GM12878 (cell line): Measurements from ENCODE around the gene DCAF7. TPM values are rescaled to one million over a fixed set of nuclear protein-coding genes. Genes with fewer than 3 reads are reported as not detected.

Experiments
- ATAC-seq: fragments of 200-7000 bp; cut with Tn5 transposase; 3 replicates; pipeline ENCODE4 v1.9.1; 2020; ENCODE audit warnings: mild to moderate bottlenecking, moderate library complexity
- BruUV-seq: library from RNA; stranded (reverse); fragments of 400-500 nt; replicated peaks from 2 replicates; lab custom pipeline; 2021; lab: Mats Ljungman, UMichigan
- CTCF ChIA-PET: fragments of 300-600 bp; sonication (Branson Sonifier 250); formaldehyde crosslinking; extraction: SDS; loops from one replicate; lab custom pipeline; 2021; ENCODE audit warnings: inconsistent platforms; lab: Yijun Ruan, JAX
- POLR2A ChIA-PET: fragments of 350-600 bp; formaldehyde crosslinking; extraction: SDS; loops from one replicate; lab custom pipeline; 2021; ENCODE audit warnings: inconsistent platforms; lab: Charles Lee
- RAD21 ChIA-PET: fragments of 300-600 bp; sonication (Branson Sonifier 250); formaldehyde crosslinking; loops from one replicate; lab custom pipeline; 2023; ENCODE audit warnings: antibody characterized with exemption; ENCODE audit not compliant: unreplicated experiment; lab: Charles Lee
- SMC1A ChIA-PET: fragments of 300-600 bp; sonication (Branson Sonifier 250); formaldehyde crosslinking; loops from one replicate; lab custom pipeline; 2023; ENCODE audit not compliant: unreplicated experiment, uncharacterized antibody; lab: Charles Lee
- DNase-seq: peaks from one replicate; pipeline ENCODE4 v3.0.0-alpha.2; 2011; ENCODE audit warnings: low read depth, low spot score
- FAIRE-seq: peaks from 3 replicates; lab custom pipeline; 2011; peaks lifted over from hg19 to GRCh38; lab: Jason Lieb, UNC
- H2AFZ ChIP-seq: 2 replicates; pipeline ENCODE4 v1.6.0; 2011; ENCODE audit warnings: low read depth, low read length, control low read depth; ENCODE audit not compliant: control insufficient read depth
- H3K27ac ChIP-seq: 2 replicates; pipeline ENCODE4 v1.5.1; 2011; ENCODE audit warnings: control low read depth; ENCODE audit not compliant: control insufficient read depth, insufficient read depth
- H3K27me3 ChIP-seq, 2 experiments: replicated peaks in 1 of 2; 2 replicates each; pipeline versions ENCODE4 v1.6.0 to v1.6.1; 2011; ENCODE audit warnings: low read length in 1 of 2; ENCODE audit not compliant: control insufficient read depth in 2 of 2, insufficient read depth in 2 of 2
- H3K36me3 ChIP-seq, 2 experiments: 2 replicates each; pipeline ENCODE4 v1.5.1; 2011; ENCODE audit warnings: low read length in 1 of 2; ENCODE audit not compliant: control insufficient read depth in 2 of 2, insufficient read depth in 2 of 2
- H3K4me1 ChIP-seq: 2 replicates; pipeline ENCODE4 v1.6.1; 2011; ENCODE audit warnings: mild to moderate bottlenecking, low read length, moderate library complexity, mixed read lengths; ENCODE audit not compliant: control insufficient read depth, insufficient read depth
- H3K4me2 ChIP-seq: 2 replicates; pipeline ENCODE4 v1.6.0; 2011; ENCODE audit warnings: control low read depth; ENCODE audit not compliant: control insufficient read depth, insufficient read depth
- H3K4me3 ChIP-seq: fragments of 200-600 bp; sonication (generic); 2 replicates; pipeline ENCODE4 v1.5.1; 2016
- H3K79me2 ChIP-seq: 2 replicates; pipeline ENCODE4 v1.6.0; 2011; ENCODE audit warnings: low read length; ENCODE audit not compliant: control insufficient read depth, insufficient read depth
- H3K9ac ChIP-seq: 2 replicates; pipeline ENCODE4 v1.8.0; 2011; ENCODE audit warnings: low read length, control low read depth, mixed read lengths; ENCODE audit not compliant: control insufficient read depth, insufficient read depth
- H3K9me3 ChIP-seq: replicated peaks from 3 replicates; pipeline ENCODE4 v1.5.1; 2011; ENCODE audit warnings: mild to moderate bottlenecking, low read length; ENCODE audit not compliant: control insufficient read depth, insufficient read depth
- H4K20me1 ChIP-seq: 2 replicates; pipeline ENCODE4 v1.6.0; 2011; ENCODE audit not compliant: control insufficient read depth, insufficient read depth
- BACH1 ChIP-seq: fragments of 450-650 bp; IDR thresholded peaks from 2 replicates; pipeline ENCODE4 v1.6.1; 2017; ENCODE audit warnings: mild to moderate bottlenecking, borderline replicate concordance
- BRCA1 ChIP-seq: IDR thresholded peaks from 2 replicates; pipeline ENCODE4 v1.6.1; 2011; ENCODE audit warnings: low read depth, low read length, improper control_type of control experiment
- CBFB ChIP-seq: IDR thresholded peaks from 2 replicates; pipeline ENCODE4 v1.6.1; 2016; ENCODE audit warnings: antibody characterized with exemption, low read depth
- CEBPB ChIP-seq, 2 experiments: fragments of 150-350 bp in 1 of 2; IDR thresholded peaks; 2 replicates each; pipeline ENCODE4 v1.6.1; 2012 to 2014; ENCODE audit warnings: low read depth in 2 of 2, low read length in 2 of 2, borderline replicate concordance in 1 of 2, inconsistent platforms in 1 of 2
- CREB1 ChIP-seq: IDR thresholded peaks from 2 replicates; pipeline ENCODE4 v1.6.1; 2012; ENCODE audit warnings: low read depth, mild to moderate bottlenecking, inconsistent platforms
- FOXK2 ChIP-seq: fragments of 450-650 bp; IDR thresholded peaks from 2 replicates; pipeline ENCODE4 v1.6.1; 2017; ENCODE audit warnings: mild to moderate bottlenecking, moderate library complexity
- KDM1A ChIP-seq: fragments of 200-600 bp; sonication (generic); IDR thresholded peaks from 2 replicates; pipeline ENCODE4 v1.6.1; 2016; ENCODE audit warnings: borderline replicate concordance
- MEF2A ChIP-seq: IDR thresholded peaks from 2 replicates; pipeline ENCODE4 v1.6.1; 2011; ENCODE audit warnings: low read depth, mild to moderate bottlenecking, low read length, moderate library complexity; ENCODE audit not compliant: insufficient read depth
- PML ChIP-seq: IDR thresholded peaks from 2 replicates; pipeline ENCODE4 v1.6.1; 2012; ENCODE audit warnings: low read length, inconsistent platforms
- POLR2AphosphoS2 ChIP-seq: IDR thresholded peaks from 2 replicates; pipeline ENCODE4 v1.6.1; 2011; ENCODE audit warnings: low read depth, mild to moderate bottlenecking, low read length, improper control_type of control experiment, moderate library complexity
- RUNX3 ChIP-seq: IDR thresholded peaks from 2 replicates; pipeline ENCODE4 v1.6.1; 2012; ENCODE audit warnings: low read length, inconsistent platforms
- SKIL ChIP-seq: fragments of 450-650 bp; IDR thresholded peaks from 2 replicates; pipeline ENCODE4 v1.6.1; 2017; ENCODE audit warnings: mild to moderate bottlenecking, low read depth, inconsistent platforms; ENCODE audit not compliant: poor library complexity, severe bottlenecking
- STAT1 ChIP-seq: fragments of 450-650 bp; conservative IDR thresholded peaks from 2 replicates; pipeline ENCODE4 v1.6.1; 2014; ENCODE audit warnings: antibody characterized with exemption, mild to moderate bottlenecking
- SUZ12 ChIP-seq: fragments of 200-600 bp; sonication (generic); IDR thresholded peaks from one replicate; pipeline ENCODE4 v1.6.1; 2018; ENCODE audit warnings: antibody characterized with exemption, mild to moderate bottlenecking; ENCODE audit not compliant: unreplicated experiment
- YBX1 ChIP-seq: fragments of 450-650 bp; IDR thresholded peaks from 2 replicates; pipeline ENCODE4 v1.6.1; 2016; ENCODE audit warnings: antibody characterized with exemption
- ZNF384 ChIP-seq: IDR thresholded peaks from 2 replicates; pipeline ENCODE4 v1.6.1; 2012; ENCODE audit warnings: low read depth, mild to moderate bottlenecking, low read length, improper control_type of control experiment, borderline replicate concordance
- WGBS: methylation state at CpG from one replicate; pipeline ENCODE4 v1.1.6; 2016; ENCODE audit warnings: low lambda C conversion rate; ENCODE audit not compliant: insufficient replicate concordance, insufficient coverage; ENCODE audit errors: missing lambda C conversion rate; 5-methylcytosine and 5-hydroxymethylcytosine counted together
- in situ Hi-C: fragments of 300-500 bp; cut with MboI; formaldehyde crosslinking; loops from 9 replicates; pipeline ENCODE4 v1.14.3; 2018; ENCODE audit warnings: mixed read lengths
- intact Hi-C: fragments of 100-400 bp; cut with micrococcal nuclease; formaldehyde crosslinking; loops from one replicate; pipeline ENCODE4 v1.14.2; 2022; ENCODE audit not compliant: unreplicated experiment
- polyA plus RNA-seq, 11 experiments: library from polyadenylated mRNA; depleted of rRNA in 4 of 11; unstranded in 6 of 11; stranded (reverse) in 5 of 11; fragments of >200 nt; fragmentation: Nextera tagmentation in 4 of 11; fragmentation: Illumina TruSeq in 1 of 11; extraction: Ambion mirVana in 4 of 11; extraction: Trizol in 1 of 11; gene quantifications; 1 replicate in 1 of 11; 2 replicates in 10 of 11; pipeline versions ENCODE4 v1.2.1 to v1.2.3, GENCODE V29; 2011 to 2016; ENCODE audit warnings: inconsistent platforms in 2 of 11, missing spikeins in 2 of 11, low read depth in 1 of 11
- total RNA-seq, 4 experiments: library from RNA; depleted of rRNA in 3 of 4; stranded (reverse); fragments of >200 nt in 3 of 4; fragmentation: Illumina TruSeq in 1 of 4; extraction: Trizol in 1 of 4; gene quantifications; 2 replicates each; pipeline versions ENCODE4 v1.2.1 to v1.2.3, GENCODE V29; 2013 to 2021
- TF ChIP-seq, protein P1 (sequence below): fragments of 450-650 bp; IDR thresholded peaks from 2 replicates; pipeline ENCODE4 v1.6.1; 2016; ENCODE audit warnings: mild to moderate bottlenecking
- TF ChIP-seq, protein P2 (sequence below): fragments of 450-650 bp; formaldehyde crosslinking; IDR thresholded peaks from 2 replicates; pipeline ENCODE4 v1.4.0; 2020; ENCODE audit warnings: mild to moderate bottlenecking, moderate library complexity

The DCAF7 gene
- total and polyA plus RNA-seq, 10 of the 15 experiments (the other 5 are each of a cell fraction or from before 2014, with no cell fraction given), result 27.0 to 103 (median 54.5) TPM

- H2AFZ ChIP-seq, result no peak overlapping the region
- H3K4me2 ChIP-seq, result no peak overlapping the region
- ChIA-PET RAD21 (no interaction called here), CTCF (no interaction called here), SMC1A (no interaction called here), POLR2A (no interaction called here)
- H3K9me3 ChIP-seq, result no peaks in the 10 kb centered on the region
- H3K79me2 ChIP-seq, result no peaks in the 10 kb centered on the region
- in situ Hi-C loops (no loop called here), intact Hi-C loops (no loop called here)
- ATAC-seq (no peak), FAIRE-seq (no peak), DNase-seq (no peak)
- no peak overlapping the region for H3K9ac ChIP-seq
- H3K27ac ChIP-seq, result no peak overlapping the region
- BruUV-seq, result no TSS peak
- WGBS, result 67% methylated on average over 14 of the region's 14 CpGs
- no peaks in the 10 kb centered on the region for H3K36me3 ChIP-seq
- no peaks in the 10 kb centered on the region for H4K20me1 ChIP-seq
- no peak overlapping the region for H3K4me3 ChIP-seq
- TF ChIP-seq MEF2A (no peak), ZNF384 (no peak), FOXK2 (no peak), PML (no peak), KDM1A (no peak), YBX1 (no peak), STAT1 (no peak), BACH1 (no peak), CREB1 (no peak), SKIL (no peak), CBFB (no peak), SUZ12 (no peak), CEBPB (IDR thresholded peaks at IDR 0.05; ENCODE audit: borderline replicate concordance in 1 of 2, low read depth in 2 of 2, low read length in 2 of 2) (no peak), RUNX3 (no peak), POLR2AphosphoS2 (no peak), BRCA1 (no peak)
- TF ChIP-seq, protein P1, sequence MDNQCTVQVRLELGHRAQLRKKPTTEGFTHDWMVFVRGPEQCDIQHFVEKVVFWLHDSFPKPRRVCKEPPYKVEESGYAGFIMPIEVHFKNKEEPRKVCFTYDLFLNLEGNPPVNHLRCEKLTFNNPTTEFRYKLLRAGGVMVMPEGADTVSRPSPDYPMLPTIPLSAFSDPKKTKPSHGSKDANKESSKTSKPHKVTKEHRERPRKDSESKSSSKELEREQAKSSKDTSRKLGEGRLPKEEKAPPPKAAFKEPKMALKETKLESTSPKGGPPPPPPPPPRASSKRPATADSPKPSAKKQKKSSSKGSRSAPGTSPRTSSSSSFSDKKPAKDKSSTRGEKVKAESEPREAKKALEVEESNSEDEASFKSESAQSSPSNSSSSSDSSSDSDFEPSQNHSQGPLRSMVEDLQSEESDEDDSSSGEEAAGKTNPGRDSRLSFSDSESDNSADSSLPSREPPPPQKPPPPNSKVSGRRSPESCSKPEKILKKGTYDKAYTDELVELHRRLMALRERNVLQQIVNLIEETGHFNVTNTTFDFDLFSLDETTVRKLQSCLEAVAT, result no peak
- TF ChIP-seq, protein P2, sequence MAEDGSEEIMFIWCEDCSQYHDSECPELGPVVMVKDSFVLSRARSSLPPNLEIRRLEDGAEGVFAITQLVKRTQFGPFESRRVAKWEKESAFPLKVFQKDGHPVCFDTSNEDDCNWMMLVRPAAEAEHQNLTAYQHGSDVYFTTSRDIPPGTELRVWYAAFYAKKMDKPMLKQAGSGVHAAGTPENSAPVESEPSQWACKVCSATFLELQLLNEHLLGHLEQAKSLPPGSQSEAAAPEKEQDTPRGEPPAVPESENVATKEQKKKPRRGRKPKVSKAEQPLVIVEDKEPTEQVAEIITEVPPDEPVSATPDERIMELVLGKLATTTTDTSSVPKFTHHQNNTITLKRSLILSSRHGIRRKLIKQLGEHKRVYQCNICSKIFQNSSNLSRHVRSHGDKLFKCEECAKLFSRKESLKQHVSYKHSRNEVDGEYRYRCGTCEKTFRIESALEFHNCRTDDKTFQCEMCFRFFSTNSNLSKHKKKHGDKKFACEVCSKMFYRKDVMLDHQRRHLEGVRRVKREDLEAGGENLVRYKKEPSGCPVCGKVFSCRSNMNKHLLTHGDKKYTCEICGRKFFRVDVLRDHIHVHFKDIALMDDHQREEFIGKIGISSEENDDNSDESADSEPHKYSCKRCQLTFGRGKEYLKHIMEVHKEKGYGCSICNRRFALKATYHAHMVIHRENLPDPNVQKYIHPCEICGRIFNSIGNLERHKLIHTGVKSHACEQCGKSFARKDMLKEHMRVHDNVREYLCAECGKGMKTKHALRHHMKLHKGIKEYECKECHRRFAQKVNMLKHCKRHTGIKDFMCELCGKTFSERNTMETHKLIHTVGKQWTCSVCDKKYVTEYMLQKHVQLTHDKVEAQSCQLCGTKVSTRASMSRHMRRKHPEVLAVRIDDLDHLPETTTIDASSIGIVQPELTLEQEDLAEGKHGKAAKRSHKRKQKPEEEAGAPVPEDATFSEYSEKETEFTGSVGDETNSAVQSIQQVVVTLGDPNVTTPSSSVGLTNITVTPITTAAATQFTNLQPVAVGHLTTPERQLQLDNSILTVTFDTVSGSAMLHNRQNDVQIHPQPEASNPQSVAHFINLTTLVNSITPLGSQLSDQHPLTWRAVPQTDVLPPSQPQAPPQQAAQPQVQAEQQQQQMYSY (CRISPR knock-in tag), result no peak
- H3K4me1 ChIP-seq, result no peaks in the 10 kb centered on the region
- no peaks in the 10 kb centered on the region for H3K27me3 ChIP-seq
These were observed 26.2 kb upstream of the DCAF7 start for GRCh38 chr17:63524051-63524450.
